A204.1 (cell line): ENCODE data around the gene SLC16A8.

Experiments
- FAIRE-seq: peaks from 2 replicates; lab custom pipeline; 2012; peaks lifted over from hg19 to GRCh38; lab: Jason Lieb, UNC

SLC16A8 gene

GRCh38 chr22:38112381-38112780 lies 28.4 kb upstream of the SLC16A8 start:
- FAIRE-seq: no peak

- no peak for FAIRE-seq
These were observed 28.0 kb upstream of the SLC16A8 start for GRCh38 chr22:38111925-38112355.

- FAIRE-seq: no peak
These were observed 27.2 kb upstream of the SLC16A8 start for GRCh38 chr22:38110863-38111852.

GRCh38 chr22:38110008-38110862 lies 26.3 kb upstream of the SLC16A8 start, which contains the start of gene BAIAP2L2:
Gene BAIAP2L2 (minus strand): TSS chr22:38110684. CDS start chr22:38110525, 159 bp downstream.
- FAIRE-seq: no peak

GRCh38 chr22:38109371-38110001 lies 25.5 kb upstream of the SLC16A8 start:
- no peak for FAIRE-seq

- FAIRE-seq: no peak
These were observed 24.8 kb upstream of the SLC16A8 start for GRCh38 chr22:38108561-38109319.

GRCh38 chr22:38107692-38108515 lies 23.9 kb upstream of the SLC16A8 start:
- FAIRE-seq: no peak

- no peak for FAIRE-seq
These were observed 23.0 kb upstream of the SLC16A8 start for GRCh38 chr22:38106814-38107578.

GRCh38 chr22:38104084-38104483 lies 20.1 kb upstream of the SLC16A8 start:
- FAIRE-seq: no peak

- no peak for FAIRE-seq
These were observed 19.7 kb upstream of the SLC16A8 start for GRCh38 chr22:38103641-38104040.

- FAIRE-seq: no peak
These were observed 14.6 kb upstream of the SLC16A8 start for GRCh38 chr22:38098410-38099249.

GRCh38 chr22:38097557-38098409 lies 13.8 kb upstream of the SLC16A8 start:
- FAIRE-seq: no peak

- FAIRE-seq: no peak
These were observed 13.1 kb upstream of the SLC16A8 start for GRCh38 chr22:38097058-38097457.

GRCh38 chr22:38089474-38089851 lies 5.5 kb upstream of the SLC16A8 start:
- FAIRE-seq: no peak

GRCh38 chr22:38088629-38089473 lies 4.9 kb upstream of the SLC16A8 start:
- FAIRE-seq: no peak

- no peak for FAIRE-seq
These were observed 3.9 kb upstream of the SLC16A8 start for GRCh38 chr22:38087855-38088254.

- FAIRE-seq: no peak
These were observed 3.0 kb upstream of the SLC16A8 start for GRCh38 chr22:38086942-38087341.
